ENCODE results near the gene FAM117A. TPM values are rescaled to one million over a fixed set of nuclear protein-coding genes. Genes with fewer than 3 reads are reported as not detected.

Gene FAM117A
- total and polyA plus RNA-seq, 2 of the 4 experiments (the other 2 are of a cell fraction) = 0.72 to 3.4 TPM

DNA sequence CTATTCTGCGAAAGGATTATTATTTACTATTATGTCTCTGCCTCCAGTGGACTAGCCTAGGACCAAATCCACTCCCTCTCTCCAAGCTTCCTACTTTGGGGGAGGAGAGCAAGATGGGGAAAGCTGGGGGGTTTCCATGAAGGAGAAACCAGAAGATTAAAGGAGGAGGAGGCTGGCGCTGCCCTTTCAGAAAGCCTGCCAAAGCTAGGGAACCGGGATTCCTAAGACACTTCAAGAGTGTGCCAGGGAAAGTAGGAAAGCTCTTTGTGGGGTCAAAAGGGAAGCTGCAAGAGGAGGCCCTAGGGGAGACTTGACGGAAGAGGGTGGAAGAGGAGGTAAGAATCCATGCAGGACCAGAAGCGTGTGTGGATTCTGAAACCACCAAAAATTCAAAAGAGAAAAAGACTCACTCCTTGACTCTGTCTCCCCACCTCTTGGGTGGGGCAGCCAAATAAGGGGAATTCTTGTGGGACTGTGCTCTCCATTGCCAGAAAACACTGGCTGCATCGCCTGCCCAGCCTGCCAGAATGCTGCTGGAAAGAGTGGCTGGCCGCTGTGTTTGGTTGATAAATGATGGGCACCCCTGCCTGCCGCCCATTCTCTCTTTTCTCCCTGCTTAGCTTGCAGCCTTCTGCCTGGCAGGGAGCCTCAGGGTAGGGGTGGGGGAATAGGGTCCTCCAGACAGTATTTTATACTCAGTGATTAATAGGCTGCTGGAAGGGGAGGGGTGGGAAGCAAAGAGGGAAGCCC is 12.8 kb upstream of the FAM117A start:
- intact Hi-C loops (cut with micrococcal nuclease) = no loop called here
- CTCF ChIA-PET = no interaction called here

More for the DNA sequence above, 12.8 kb upstream of the FAM117A start:
- POLR2A ChIA-PET (ENCODE audit: unreplicated experiment) = no interaction called here
- Histone ChIP-seq H2BK15ac (ENCODE audit: low read depth, low read length) (no peak overlapping the region), H2AK9ac (replicated peaks; ENCODE audit: low read depth, low read length, poor library complexity) (no peak overlapping the region), H4K5ac (ENCODE audit: low read depth, low read length) (no peak overlapping the region), H3K4me3 (ENCODE audit: insufficient read depth, low read depth, low read length) (no peak overlapping the region), H3K4me1 (ENCODE audit: control insufficient read depth, insufficient read depth, low read length) (no peaks in the 10 kb centered on the region), H2AFZ (replicated peaks; ENCODE audit: low read length, poor library complexity) (no peak overlapping the region), H3K27me3 (ENCODE audit: control insufficient read depth, insufficient read depth, low read length) (peaks cover 2% of the 10 kb centered on the region; the same call in 1 of the 2 replicates), H3K18ac (ENCODE audit: low read depth, low read length) (no peak overlapping the region), H2BK20ac (ENCODE audit: low read depth, low read length) (no peak overlapping the region), H4K20me1 (ENCODE audit: insufficient read depth, low read length) (no peaks in the 10 kb centered on the region), H3K9ac (ENCODE audit: low read depth, low read length) (no peak overlapping the region), H3K9me3 (ENCODE audit: control insufficient read depth, insufficient read depth, low read length) (no peaks in the 10 kb centered on the region), H4K91ac (ENCODE audit: insufficient read depth, low read depth, low read length) (no peak overlapping the region), H3K23ac (ENCODE audit: low read depth, low read length) (no peak overlapping the region), H2BK5ac (ENCODE audit: low read depth, low read length, poor library complexity, severe bottlenecking) (no peak overlapping the region), H3K4ac (ENCODE audit: low read depth, low read length) (no peak overlapping the region), H3K36me3 (ENCODE audit: control insufficient read depth, insufficient read depth, low read length) (no peaks in the 10 kb centered on the region), H2AK5ac (ENCODE audit: low read depth, low read length) (no peak overlapping the region), H3K79me1 (ENCODE audit: low read depth in 1 of 2, low read length in 2 of 2) (no peaks in the 10 kb centered on the region), H3K14ac (replicated peaks; ENCODE audit: low read depth, low read length) (no peak overlapping the region), H3K9me1 (ENCODE audit: insufficient read depth, low read length) (no peaks in the 10 kb centered on the region; the same call in 1 of the 2 replicates), H3K56ac (ENCODE audit: extremely low read depth, insufficient read depth, low read length) (no peak overlapping the region), H2BK120ac (ENCODE audit: low read depth, low read length) (no peak overlapping the region), H3K27ac (ENCODE audit: insufficient read depth, low read length) (no peak overlapping the region), H4K8ac (ENCODE audit: low read depth in 2 of 2, low read length in 2 of 2) (no peak overlapping the region), H3K4me2 (ENCODE audit: low read depth, low read length) (no peak overlapping the region)
- DNase-seq (no peak), ATAC-seq (ENCODE audit: low read depth) (no peak)
- 10% methylated on average over 1 of the region's 8 CpGs; no CpG with 5 or more reads in 1 of the 2 experiments for whole genome bisulfite sequencing, 2 experiments (ENCODE audit: extremely low coverage in 2 of 2, insufficient read length in 1 of 2)
- dilution Hi-C loops (cut with HindIII; ENCODE audit: low sequenced_read_pairs, unreplicated experiment) = no loop called here
- BruUV-seq (replicated peaks) = no TSS peak
- TF ChIP-seq CHD1 (IDR thresholded peaks at IDR 0.05; ENCODE audit: low read depth, low read length) (no peak), BHLHE40 (IDR thresholded peaks at IDR 0.05; ENCODE audit: low read depth, low read length) (no peak)
- in situ Hi-C loops (cut with MboI; ENCODE audit: low sequenced_read_pairs) = no loop called here
